Measurements from ENCODE around the gene KLHL6. TPM values are rescaled to one million over a fixed set of nuclear protein-coding genes. Genes with fewer than 3 reads are reported as not detected.
A peak's percentile ranks its signal among the peaks of the same experiment; 100 is the strongest.

KLHL6 gene
- total and polyA plus RNA-seq, 10 of the 15 experiments (the other 5 are each of a cell fraction or from before 2014, with no cell fraction given), result 4.0 to 91.8 (median 24.4) TPM

- ChIA-PET POLR2A (interaction anchor here (0.6 kb wide), 1 partner anchor 9 kb away, joined by 4 read pairs; no protein-coding TSS in a partner anchor), CTCF (interaction anchor here (1.1 to 1.8 kb wide), 4 partner anchors 10 to 34 kb away, joined by 3 to 7 read pairs (median 3); no protein-coding TSS in a partner anchor), SMC1A (ENCODE audit: uncharacterized antibody, unreplicated experiment) (interaction anchor here (0.8 to 2.1 kb wide), 4 partner anchors 11 to 355 kb away, joined by 3 to 8 read pairs (median 4); no protein-coding TSS in a partner anchor), RAD21 (ENCODE audit: unreplicated experiment) (interaction anchor here (0.8 to 2.0 kb wide), 4 partner anchors 9 to 351 kb away, joined by 3 to 6 read pairs (median 4); no protein-coding TSS in a partner anchor)
- intact Hi-C loops (cut with micrococcal nuclease; ENCODE audit: unreplicated experiment), result no loop called here
- Histone ChIP-seq H3K9me3 (replicated peaks; ENCODE audit: control insufficient read depth, insufficient read depth, low read length) (no peaks in the 10 kb centered on the region; the same call in 2 of the 3 replicates), H3K36me3 (ENCODE audit: control insufficient read depth in 2 of 2, insufficient read depth in 2 of 2, low read length in 1 of 2) (no peaks in the 10 kb centered on the region), H3K27ac (ENCODE audit: control insufficient read depth, insufficient read depth) (no peak overlapping the region), H3K4me2 (ENCODE audit: control insufficient read depth, insufficient read depth) (no peak overlapping the region), H3K27me3 (replicated peaks in 1 of 2; ENCODE audit: control insufficient read depth in 2 of 2, insufficient read depth in 2 of 2, low read length in 1 of 2) (no peaks in the 10 kb centered on the region), H3K4me1 (ENCODE audit: control insufficient read depth, insufficient read depth, low read length) (peaks cover 29% of the 10 kb centered on the region), H3K4me3 (no peak overlapping the region), H4K20me1 (ENCODE audit: control insufficient read depth, insufficient read depth) (no peaks in the 10 kb centered on the region), H2AFZ (ENCODE audit: control insufficient read depth, low read depth, low read length) (peak overlapping the region; percentile 4; the same call in 1 of the 2 replicates), H3K79me2 (ENCODE audit: control insufficient read depth, insufficient read depth, low read length) (no peaks in the 10 kb centered on the region), H3K9ac (ENCODE audit: control insufficient read depth, insufficient read depth, low read length) (no peak overlapping the region)
- ATAC-seq (peak; percentile 47), DNase-seq (ENCODE audit: low read depth, low spot score) (no peak), FAIRE-seq (no peak)
- WGBS (ENCODE audit: insufficient coverage, insufficient replicate concordance, low lambda C conversion rate, missing lambda C conversion rate), result 16% methylated on average over 6 of the region's 6 CpGs
- in situ Hi-C loops (cut with MboI), result no loop called here
- BruUV-seq (replicated peaks), result no TSS peak
- no peak for TF ChIP-seq SMARCA5 (IDR thresholded peaks at IDR 0.05)
- no peak for TF ChIP-seq IRF5 (IDR thresholded peaks at IDR 0.05; ENCODE audit: borderline replicate concordance)
- TF ChIP-seq WRNIP1 (IDR thresholded peaks at IDR 0.05; ENCODE audit: borderline replicate concordance, low read depth, low read length), result no peak
- no peak for TF ChIP-seq RBBP5 (conservative IDR thresholded peaks at IDR 0.05)
- TF ChIP-seq USF1 (IDR thresholded peaks at IDR 0.05; ENCODE audit: borderline replicate concordance, extremely low read length, insufficient read depth, low read depth, low read length), result peak; percentile 17
- peak; percentile 2; the same call in 1 of the 2 replicates for TF ChIP-seq USF2 (IDR thresholded peaks at IDR 0.05; ENCODE audit: borderline replicate concordance, low read depth, low read length)
- no peak for TF ChIP-seq POU2F2 (IDR thresholded peaks at IDR 0.05; ENCODE audit: borderline replicate concordance, low read depth, low read length)
- peak in 1 of 2 experiments; percentile 56; a peak in 2 of 4 replicates for TF ChIP-seq BHLHE40 (IDR thresholded peaks at IDR 0.05; ENCODE audit: borderline replicate concordance in 1 of 2, low read depth in 2 of 2, low read length in 1 of 2)
- TF ChIP-seq ZNF24 (IDR thresholded peaks at IDR 0.05), result no peak
- no peak for TF ChIP-seq CUX1 (IDR thresholded peaks at IDR 0.05; ENCODE audit: insufficient replicate concordance, low read depth, low read length)
- no peak for TF ChIP-seq DPF2 (IDR thresholded peaks at IDR 0.05)
Observed at GRCh38 chr3:183437666-183438564, 117.6 kb downstream of the KLHL6 start.
